ENCODE results near the gene CADPS2.

Gene CADPS2

GRCh38 chr7:122364761-122365280 lies 521.4 kb downstream of the CADPS2 start:
- TF ChIP-seq ZNF70 (CRISPR knock-in tag; IDR thresholded peaks at IDR 0.05) (no peak), RARB (CRISPR knock-in tag; IDR thresholded peaks at IDR 0.05) (no peak), SNAI2 (CRISPR knock-in tag; IDR thresholded peaks at IDR 0.05) (no peak), ZNF565 (CRISPR knock-in tag; conservative IDR thresholded peaks at IDR 0.05; ENCODE audit: low read depth) (no peak), ZFP30 (CRISPR knock-in tag; IDR thresholded peaks at IDR 0.05) (no peak), TSHZ2 (CRISPR knock-in tag; IDR thresholded peaks at IDR 0.05) (no peak), OSR1 (CRISPR knock-in tag; IDR thresholded peaks at IDR 0.05) (no peak), TCF4 (CRISPR knock-in tag; IDR thresholded peaks at IDR 0.05; ENCODE audit: borderline replicate concordance) (no peak), TOX (CRISPR knock-in tag; IDR thresholded peaks at IDR 0.05; ENCODE audit: borderline replicate concordance) (no peak)
- no peak for ATAC-seq

GRCh38 chr7:122363144-122363543 lies 523.1 kb downstream of the CADPS2 start:
- TF ChIP-seq GLIS3 (CRISPR knock-in tag; IDR thresholded peaks at IDR 0.05): no peak
- ATAC-seq: no peak

GRCh38 chr7:122362473-122362872 lies 523.8 kb downstream of the CADPS2 start:
- TF ChIP-seq SNAI2 (CRISPR knock-in tag; IDR thresholded peaks at IDR 0.05) (no peak), ZNF8 (CRISPR knock-in tag; IDR thresholded peaks at IDR 0.05) (no peak), TCF4 (CRISPR knock-in tag; IDR thresholded peaks at IDR 0.05; ENCODE audit: borderline replicate concordance) (no peak), BACH2 (CRISPR knock-in tag; IDR thresholded peaks at IDR 0.05; ENCODE audit: borderline replicate concordance) (no peak), TOX (CRISPR knock-in tag; IDR thresholded peaks at IDR 0.05; ENCODE audit: borderline replicate concordance) (no peak), PPARA (CRISPR knock-in tag; IDR thresholded peaks at IDR 0.05; ENCODE audit: borderline replicate concordance) (no peak), RARB (CRISPR knock-in tag; IDR thresholded peaks at IDR 0.05) (no peak), ISL1 (CRISPR knock-in tag; IDR thresholded peaks at IDR 0.05) (no peak), CREB5 (CRISPR knock-in tag; IDR thresholded peaks at IDR 0.05; ENCODE audit: low read depth) (no peak), ESRRG (CRISPR knock-in tag; IDR thresholded peaks at IDR 0.05) (no peak), ZNF70 (CRISPR knock-in tag; IDR thresholded peaks at IDR 0.05) (no peak), OSR1 (CRISPR knock-in tag; IDR thresholded peaks at IDR 0.05) (no peak), CSDC2 (CRISPR knock-in tag; IDR thresholded peaks at IDR 0.05) (no peak), ZC3H10 (CRISPR knock-in tag; IDR thresholded peaks at IDR 0.05) (no peak), TSHZ2 (CRISPR knock-in tag; IDR thresholded peaks at IDR 0.05) (no peak), PATZ1 (CRISPR knock-in tag; IDR thresholded peaks at IDR 0.05; ENCODE audit: borderline replicate concordance) (no peak)
- ATAC-seq: no peak

GRCh38 chr7:122354656-122355055 lies 531.6 kb downstream of the CADPS2 start:
- no peak for ATAC-seq
- no peak for TF ChIP-seq PPARA (CRISPR knock-in tag; IDR thresholded peaks at IDR 0.05; ENCODE audit: borderline replicate concordance)
- no peak for TF ChIP-seq RARB (CRISPR knock-in tag; IDR thresholded peaks at IDR 0.05)
- no peak for TF ChIP-seq ARNTL (CRISPR knock-in tag; IDR thresholded peaks at IDR 0.05; ENCODE audit: borderline replicate concordance, low read depth)
- TF ChIP-seq ESRRG (CRISPR knock-in tag; IDR thresholded peaks at IDR 0.05): no peak
- TF ChIP-seq ZC3H10 (CRISPR knock-in tag; IDR thresholded peaks at IDR 0.05): no peak
- TF ChIP-seq TCF4 (CRISPR knock-in tag; IDR thresholded peaks at IDR 0.05; ENCODE audit: borderline replicate concordance): no peak
- TF ChIP-seq CREB5 (CRISPR knock-in tag; IDR thresholded peaks at IDR 0.05; ENCODE audit: low read depth): no peak
- TF ChIP-seq OSR1 (CRISPR knock-in tag; IDR thresholded peaks at IDR 0.05): no peak
- TF ChIP-seq POU6F1 (CRISPR knock-in tag; IDR thresholded peaks at IDR 0.05; ENCODE audit: borderline replicate concordance, low read depth): no peak
- no peak for TF ChIP-seq ZFP30 (CRISPR knock-in tag; IDR thresholded peaks at IDR 0.05)
- TF ChIP-seq SNAI2 (CRISPR knock-in tag; IDR thresholded peaks at IDR 0.05): no peak
- TF ChIP-seq BACH2 (CRISPR knock-in tag; IDR thresholded peaks at IDR 0.05; ENCODE audit: borderline replicate concordance): no peak
- TF ChIP-seq CSRNP3 (CRISPR knock-in tag; IDR thresholded peaks at IDR 0.05): no peak

Data from SK-N-SH treated with all-trans-retinoic acid at 6 μM for 48 hours (cell line).